H1 (cell line): Measurements from ENCODE around the gene HSPA5. TPM values are rescaled to one million over a fixed set of nuclear protein-coding genes. Genes with fewer than 3 reads are reported as not detected.

Source experiments
- CTCF ChIA-PET: fragments of 300-600 bp; sonication (Branson Sonifier 250); formaldehyde crosslinking; loops from one replicate; lab custom pipeline; 2021; ENCODE audit not compliant: partially characterized antibody; lab: Charles Lee
- POLR2A ChIA-PET: fragments of 300-600 bp; sonication (Branson Sonifier 250); formaldehyde crosslinking; loops from one replicate; lab custom pipeline; 2021; ENCODE audit warnings: inconsistent platforms; ENCODE audit not compliant: partially characterized antibody; lab: Charles Lee
- DNase-seq, 2 experiments: peaks; one replicate each; pipeline versions ENCODE4 v3.0.0 to v3.0.0-alpha.2; 2010 to 2022; ENCODE audit warnings: low spot score in 2 of 2, low read depth in 1 of 2, mixed read lengths in 1 of 2
- FAIRE-seq: peaks from 2 replicates; lab custom pipeline; 2011; peaks lifted over from hg19 to GRCh38; lab: Jason Lieb, UNC
- H2AFZ ChIP-seq: 2 replicates; pipeline ENCODE4 v1.8.1; 2012; ENCODE audit warnings: low read length, inconsistent platforms
- H2AK5ac ChIP-seq: 2 replicates; pipeline ENCODE4 v1.6.1; 2013; ENCODE audit warnings: low read depth, low read length
- H2BK120ac ChIP-seq: replicated peaks from 2 replicates; pipeline ENCODE3; 2013; ENCODE audit warnings: low read depth, low read length, inconsistent platforms
- H2BK12ac ChIP-seq: 2 replicates; pipeline ENCODE4 v1.6.1; 2013; ENCODE audit warnings: low read depth, low read length
- H2BK15ac ChIP-seq: 2 replicates; pipeline ENCODE4 v1.6.1; 2013; ENCODE audit warnings: low read length
- H2BK20ac ChIP-seq: 2 replicates; pipeline ENCODE4 v1.6.1; 2013; ENCODE audit warnings: low read length
- H2BK5ac ChIP-seq: 2 replicates; pipeline ENCODE4 v1.6.1; 2013; ENCODE audit warnings: low read depth, low read length
- H3K14ac ChIP-seq: 2 replicates; pipeline ENCODE4 v1.6.1; 2013; ENCODE audit warnings: inconsistent platforms; ENCODE audit not compliant: insufficient read length
- H3K18ac ChIP-seq: 2 replicates; pipeline ENCODE4 v1.6.1; 2013; ENCODE audit warnings: low read length; ENCODE audit errors: extremely low read depth
- H3K23ac ChIP-seq: 2 replicates; pipeline ENCODE4 v1.6.1; 2013; ENCODE audit warnings: inconsistent platforms; ENCODE audit not compliant: insufficient read length
- H3K23me2 ChIP-seq: 2 replicates; pipeline ENCODE4 v1.6.1; 2013; ENCODE audit warnings: low read depth, low read length
- H3K27ac ChIP-seq: 2 replicates; pipeline ENCODE4 v1.6.1; 2011; ENCODE audit warnings: low read depth, low read length, inconsistent platforms
- H3K27me3 ChIP-seq, 4 experiments: replicated peaks in 1 of 4; 1 replicate in 1 of 4; 2 replicates in 3 of 4; pipeline versions ENCODE4 v1.6.1 to v1.8.1; 2011 to 2013; ENCODE audit warnings: low read length in 3 of 4, mild to moderate bottlenecking in 3 of 4, inconsistent platforms in 2 of 4, mixed read lengths in 2 of 4, moderate library complexity in 1 of 4; ENCODE audit not compliant: control insufficient read depth in 3 of 4, insufficient read depth in 3 of 4; ENCODE audit errors: extremely low read depth in 1 of 4
- H3K36me3 ChIP-seq, 4 experiments: 2 replicates each; pipeline versions ENCODE4 v1.6.1 to v1.8.1; 2011 to 2013; ENCODE audit warnings: mild to moderate bottlenecking in 4 of 4, low read length in 3 of 4, moderate library complexity in 2 of 4, control low read depth in 1 of 4, inconsistent platforms in 1 of 4; ENCODE audit not compliant: insufficient read depth in 4 of 4, control insufficient read depth in 2 of 4
- H3K4ac ChIP-seq: replicated peaks from 2 replicates; pipeline ENCODE3; 2013; ENCODE audit warnings: low read length, low read depth, mixed read lengths, inconsistent platforms; ENCODE audit not compliant: insufficient read length
- H3K4me1 ChIP-seq, 4 experiments: replicated peaks in 1 of 4; 1 replicate in 1 of 4; 2 replicates in 3 of 4; pipeline versions ENCODE4 v1.6.1 to v1.8.1; 2011 to 2013; ENCODE audit warnings: low read length in 3 of 4, inconsistent platforms in 2 of 4, mixed read lengths in 1 of 4; ENCODE audit not compliant: insufficient read depth in 4 of 4, control insufficient read depth in 3 of 4
- H3K4me2 ChIP-seq, 2 experiments: 2 replicates each; pipeline versions ENCODE4 v1.6.1 to v1.8.1; 2011 to 2013; ENCODE audit warnings: low read depth in 2 of 2, low read length in 2 of 2, control low read depth in 1 of 2, inconsistent platforms in 1 of 2, mild to moderate bottlenecking in 1 of 2; ENCODE audit not compliant: insufficient read depth in 1 of 2
- H3K4me3 ChIP-seq, 4 experiments: fragments of 200-600, 300-600 bp in 1 of 4; sonication (generic), shearing (Covaris generic), sonication (Bioruptor Twin) in 1 of 4; 2 replicates each; pipeline versions ENCODE4 v1.5.1 to v1.8.1; 2011 to 2016; ENCODE audit warnings: low read length in 4 of 4, low read depth in 3 of 4, control low read depth in 2 of 4, inconsistent platforms in 2 of 4, mild to moderate bottlenecking in 2 of 4, mixed read lengths in 1 of 4, moderate library complexity in 1 of 4; ENCODE audit not compliant: insufficient read depth in 2 of 4; ENCODE audit errors: extremely low read depth in 1 of 4
- H3K56ac ChIP-seq: replicated peaks from 2 replicates; pipeline ENCODE3; 2013; ENCODE audit warnings: low read depth, mild to moderate bottlenecking, mixed read lengths, low read length, inconsistent platforms; ENCODE audit not compliant: insufficient read length
- H3K79me1 ChIP-seq: 2 replicates; pipeline ENCODE4 v1.6.1; 2013; ENCODE audit warnings: low read depth, low read length, control low read depth
- H3K79me2 ChIP-seq, 2 experiments: 2 replicates each; pipeline versions ENCODE4 v1.6.1 to v1.8.1; 2012 to 2013; ENCODE audit warnings: low read length in 2 of 2, mild to moderate bottlenecking in 2 of 2, inconsistent platforms in 1 of 2; ENCODE audit not compliant: insufficient read depth in 2 of 2, control insufficient read depth in 1 of 2
- H3K9ac ChIP-seq, 4 experiments: replicated peaks in 1 of 4; 1 replicate in 1 of 4; 2 replicates in 3 of 4; pipeline versions ENCODE4 v1.6.1 to v1.8.1; 2011 to 2013; ENCODE audit warnings: low read depth in 3 of 4, low read length in 3 of 4, control low read depth in 2 of 4, mild to moderate bottlenecking in 2 of 4, moderate library complexity in 2 of 4, inconsistent platforms in 1 of 4; ENCODE audit errors: extremely low read depth in 1 of 4
- H3K9me3 ChIP-seq, 2 experiments: 2 replicates each; pipeline versions ENCODE4 v1.6.1 to v1.8.1; 2012 to 2013; ENCODE audit warnings: mild to moderate bottlenecking in 2 of 2, moderate library complexity in 2 of 2, control low read depth in 1 of 2, inconsistent platforms in 1 of 2, low read depth in 1 of 2, low read length in 1 of 2, mixed read lengths in 1 of 2; ENCODE audit not compliant: insufficient read depth in 2 of 2
- H4K20me1 ChIP-seq, 2 experiments: replicated peaks in 1 of 2; 2 replicates each; pipeline versions ENCODE3 to v1.8.1; 2011 to 2013; ENCODE audit warnings: inconsistent platforms in 2 of 2, low read length in 2 of 2, mild to moderate bottlenecking in 1 of 2; ENCODE audit not compliant: insufficient read depth in 2 of 2, control insufficient read depth in 1 of 2
- H4K5ac ChIP-seq: 2 replicates; pipeline ENCODE4 v1.6.1; 2013; ENCODE audit warnings: low read length, low read depth, mixed read lengths, inconsistent platforms; ENCODE audit not compliant: insufficient read length
- H4K8ac ChIP-seq: 2 replicates; pipeline ENCODE4 v1.8.0; 2013; ENCODE audit warnings: mild to moderate bottlenecking, moderate library complexity, low read length, inconsistent platforms; ENCODE audit not compliant: insufficient read depth; ENCODE audit errors: extremely low read depth
- H4K91ac ChIP-seq: replicated peaks from 2 replicates; pipeline ENCODE3; 2013; ENCODE audit warnings: low read length, mixed read lengths, inconsistent platforms; ENCODE audit not compliant: insufficient read length
- SUZ12 ChIP-seq: fragments of 200-600 bp; sonication (generic); IDR thresholded peaks from 2 replicates; pipeline ENCODE4 v1.6.1; 2012; ENCODE audit warnings: mild to moderate bottlenecking, inconsistent platforms, low read length, moderate library complexity, mixed read lengths
- WGBS, 2 experiments: shearing (Covaris generic) in 1 of 2; methylation state at CpG; one replicate each; pipeline versions ENCODE4 v1.1.6 to v1.1.7; 2013 to 2015; ENCODE audit warnings: low lambda C conversion rate in 2 of 2, mixed read lengths in 2 of 2, inconsistent platforms in 1 of 2, low coverage in 1 of 2, missing lambda C conversion rate in 1 of 2; ENCODE audit not compliant: insufficient replicate concordance in 2 of 2, insufficient coverage in 1 of 2, insufficient read length in 1 of 2; ENCODE audit errors: extremely low coverage in 1 of 2, missing lambda C conversion rate in 1 of 2; 5-methylcytosine and 5-hydroxymethylcytosine counted together
- polyA plus RNA-seq, 7 experiments: library from polyadenylated mRNA; depleted of rRNA in 3 of 7; stranded (reverse) in 5 of 7; unstranded in 2 of 7; fragments of >200 nt in 5 of 7; fragments of 200-250 nt in 2 of 7; gene quantifications; 1 replicate in 5 of 7; 2 replicates in 1 of 7; 4 replicates in 1 of 7; pipeline versions ENCODE4 v1.2.1 to v1.2.3, GENCODE V29; 2011 to 2013; ENCODE audit warnings: missing spikeins in 2 of 7, mixed read lengths in 2 of 7
- total RNA-seq: library from RNA; stranded (reverse); fragmentation: NEBNext Ultra II Directional; extraction: Animal tissue kit (Norgen Biotek cat#: 25700); gene quantifications from 2 replicates; pipeline ENCODE4 v1.2.1, GENCODE V29; 2021

Gene HSPA5
- total and polyA plus RNA-seq, 2 of the 8 experiments (the other 6 are each of a cell fraction or from before 2014, with no cell fraction given), result 91.3 to 352 TPM

GRCh38 chr9:125202846-125203618 lies 38.1 kb downstream of the HSPA5 start:
- H3K79me2 ChIP-seq, result no peaks in the 10 kb centered on the region
- H2AFZ ChIP-seq, result no peak overlapping the region
- no peak overlapping the region for H3K4me3 ChIP-seq
- POLR2A ChIA-PET, result interaction anchor here (0.7 to 1.9 kb wide), 5 partner anchors 11 to 39 kb away, joined by 3 to 7 read pairs (median 4); partner anchors contain the start of gene HSPA5
- H3K23ac ChIP-seq, result no peak overlapping the region
- CTCF ChIA-PET, result interaction anchor here (0.7 to 1.2 kb wide), 3 partner anchors 9 to 426 kb away, joined by 3 to 4 read pairs (median 3); partner anchors contain the start of gene OLFML2A
- peaks cover 0 to 3% (median 0%) of the 10 kb centered on the region in 4 experiments; a peak in 2 of 7 replicates for H3K4me1 ChIP-seq
- DNase-seq (no peak), FAIRE-seq (no peak)
- H2BK12ac ChIP-seq, result no peak overlapping the region
- H3K27me3 ChIP-seq, result no peaks in the 10 kb centered on the region
- H3K4ac ChIP-seq, result no peak overlapping the region
- no peak overlapping the region for H2BK5ac ChIP-seq
- H2AK5ac ChIP-seq, result no peak overlapping the region
- H4K5ac ChIP-seq, result no peak overlapping the region
- no peak overlapping the region for H3K27ac ChIP-seq
- 80% methylated on average over 1 of the region's 1 CpG; no CpG with 5 or more reads in 1 of the 2 experiments for WGBS, 2 experiments
- H3K4me2 ChIP-seq, result no peak overlapping the region
- H3K18ac ChIP-seq, result no peak overlapping the region
- no peaks in the 10 kb centered on the region for H3K9me3 ChIP-seq
- H3K14ac ChIP-seq, result no peak overlapping the region
- no peaks in the 10 kb centered on the region for H3K79me1 ChIP-seq
- H3K9ac ChIP-seq, result no peak overlapping the region
- H4K20me1 ChIP-seq, result no peaks in the 10 kb centered on the region
- no peak overlapping the region for H4K8ac ChIP-seq
- no peak overlapping the region for H3K56ac ChIP-seq
- H3K36me3 ChIP-seq, result peaks cover 2 to 11% (median 6%) of the 10 kb centered on the region in 4 experiments; a peak in 4 of 8 replicates
- H2BK20ac ChIP-seq, result no peak overlapping the region
- H3K23me2 ChIP-seq, result peaks cover 6% of the 10 kb centered on the region
- H2BK15ac ChIP-seq, result no peak overlapping the region
- H2BK120ac ChIP-seq, result no peak overlapping the region
- no peak overlapping the region for H4K91ac ChIP-seq
- TF ChIP-seq SUZ12, result no peak
